Lung microvascular endothelial cell (primary cell): ENCODE data around the gene CDKN1C. TPM values are rescaled to one million over a fixed set of nuclear protein-coding genes. Genes with fewer than 3 reads are reported as not detected.

ENCODE experiments used
- DNase-seq, 2 donors: peaks; one replicate each; pipeline versions ENCODE4 v3.0.0 to v3.0.0-alpha.2; 2010; ENCODE audit warnings: low read depth in 2 of 2
- total RNA-seq: library from RNA; depleted of rRNA; stranded (reverse); fragments of >200 nt; gene quantifications from 2 replicates; pipeline ENCODE4 v1.2.1, GENCODE V29; 2014

Gene CDKN1C
- total RNA-seq, 1 donor from 2014 or later = 119 TPM

DNA sequence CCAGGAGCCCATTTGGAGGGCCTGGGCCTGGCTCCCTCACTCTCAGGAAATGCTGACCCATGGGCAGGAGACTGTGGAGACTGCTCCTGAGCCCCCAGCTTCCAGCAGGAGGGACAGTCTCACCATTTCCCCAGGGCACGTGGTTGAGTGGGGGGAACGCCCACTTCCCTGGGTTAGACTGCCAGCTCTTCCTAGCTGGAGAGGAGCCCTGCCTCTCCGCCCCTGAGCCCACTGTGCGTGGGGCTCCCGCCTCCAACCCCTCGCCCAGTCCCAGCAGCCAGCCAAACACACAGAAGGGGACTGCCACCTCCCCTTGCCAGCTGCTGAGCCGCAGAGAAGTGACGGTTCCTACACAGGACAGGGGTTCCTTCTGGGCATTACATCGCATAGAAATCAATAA lies 37.1 kb downstream of the CDKN1C start:
- DNase-seq = no peak

DNA sequence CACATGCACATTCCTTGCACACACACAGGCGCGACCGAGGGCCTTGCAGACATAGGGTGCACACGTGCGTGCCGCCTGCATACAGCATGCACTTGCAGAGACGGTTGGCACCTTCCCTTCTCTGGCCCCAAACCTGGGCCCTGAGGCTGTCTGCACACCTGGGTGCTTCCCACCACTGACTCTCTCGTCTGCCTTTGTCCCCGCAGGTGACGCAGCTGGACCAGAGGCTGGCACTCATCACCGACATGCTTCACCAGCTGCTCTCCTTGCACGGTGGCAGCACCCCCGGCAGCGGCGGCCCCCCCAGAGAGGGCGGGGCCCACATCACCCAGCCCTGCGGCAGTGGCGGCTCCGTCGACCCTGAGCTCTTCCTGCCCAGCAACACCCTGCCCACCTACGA lies 38.0 kb downstream of the CDKN1C start:
- no peak for DNase-seq

DNA sequence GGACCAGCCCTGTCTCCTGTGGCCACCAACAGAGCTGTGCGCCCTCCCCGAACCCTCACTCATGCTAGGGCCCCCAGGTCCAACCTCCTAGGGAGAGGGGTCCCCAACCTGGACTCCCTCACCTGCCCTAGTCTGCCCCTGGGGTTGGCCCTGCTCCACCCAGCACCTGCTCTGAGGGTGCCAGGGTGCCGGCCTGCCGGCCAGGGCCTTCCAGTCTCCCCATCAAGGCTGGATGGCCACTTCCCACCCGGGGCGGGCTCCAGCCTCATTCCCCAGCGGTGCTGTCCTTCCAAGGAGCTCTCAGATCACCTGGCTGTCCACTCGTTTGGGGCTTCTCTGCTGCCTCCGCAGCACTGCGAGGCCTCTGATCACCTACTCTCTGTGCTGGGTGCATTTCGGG lies 39.1 kb downstream of the CDKN1C start:
- no peak for DNase-seq

DNA sequence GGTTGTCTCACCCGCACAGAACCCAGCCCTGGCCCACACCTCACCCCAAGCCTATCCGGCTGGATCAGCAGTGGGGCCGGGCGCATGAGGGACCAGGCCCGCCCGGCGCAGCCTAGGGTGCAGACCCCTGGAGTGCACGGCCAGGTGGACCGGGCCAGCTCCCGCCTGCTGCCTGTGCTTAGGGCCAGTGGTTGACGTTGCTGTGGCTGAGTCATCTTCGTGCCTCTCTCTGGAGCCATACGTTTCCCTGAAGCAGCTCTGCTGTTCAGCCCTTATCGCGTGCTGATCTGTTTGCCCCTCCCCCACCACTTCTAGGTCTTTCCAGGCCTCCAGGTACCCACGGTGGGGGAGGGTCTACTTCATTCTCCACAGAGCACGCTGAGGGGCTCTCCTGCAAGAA lies 39.5 kb downstream of the CDKN1C start:
- DNase-seq = no peak

DNA sequence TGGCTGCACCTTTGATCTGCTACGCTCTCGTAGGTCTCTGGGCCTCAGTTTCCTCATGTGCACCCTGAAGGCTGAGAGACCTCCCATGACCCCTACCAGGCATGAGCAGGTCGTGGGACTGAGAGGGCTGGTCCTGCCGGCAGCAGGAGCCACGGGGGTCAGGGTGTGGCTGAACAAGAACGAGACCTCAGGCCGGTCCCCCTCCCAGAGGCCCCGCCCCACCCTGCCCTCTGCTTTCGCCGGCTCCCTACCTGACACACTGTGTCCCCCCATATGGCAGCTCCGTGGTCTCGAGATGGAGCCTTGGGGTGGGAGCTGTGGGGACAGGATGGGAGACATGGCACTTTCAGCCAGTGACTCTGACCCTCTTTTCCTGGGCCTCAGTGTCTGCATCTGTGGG lies 40.6 kb downstream of the CDKN1C start:
- DNase-seq = no peak

DNA sequence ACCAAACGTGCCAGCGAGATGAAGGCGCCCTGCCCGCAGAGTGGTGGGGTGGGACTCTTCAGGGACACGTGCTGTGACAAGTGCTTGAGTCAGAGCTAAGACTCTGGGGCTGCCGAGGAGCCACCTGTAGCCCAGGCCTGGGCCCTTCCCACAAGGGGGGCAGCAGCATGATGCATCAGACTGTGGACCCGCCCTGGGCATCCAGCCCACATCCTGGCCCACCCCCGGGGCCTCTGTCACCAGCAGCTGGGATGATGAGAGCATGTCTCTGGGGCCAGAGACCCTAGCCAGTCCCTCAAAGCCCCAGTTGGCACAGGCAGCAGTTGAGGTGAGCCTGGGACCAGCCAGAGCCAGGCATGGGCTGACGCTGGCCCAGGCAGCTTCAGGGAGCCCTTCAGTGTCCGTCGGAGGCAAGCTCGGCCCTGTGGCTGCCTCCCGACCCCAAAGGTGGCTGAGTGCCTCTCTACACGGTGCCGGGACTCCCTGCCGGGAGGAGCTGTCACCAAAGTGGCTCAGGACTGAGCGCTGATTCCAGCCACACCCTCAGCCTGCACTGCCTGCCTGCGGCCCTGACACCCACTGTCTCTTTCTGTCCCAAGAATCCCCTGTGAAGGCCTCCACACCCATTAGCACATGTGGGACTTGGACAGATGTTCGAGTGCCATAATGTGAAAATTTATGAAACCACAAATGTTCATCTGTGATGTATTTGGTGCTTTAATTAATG lies 41.3 kb downstream of the CDKN1C start:
- no peak for DNase-seq

DNA sequence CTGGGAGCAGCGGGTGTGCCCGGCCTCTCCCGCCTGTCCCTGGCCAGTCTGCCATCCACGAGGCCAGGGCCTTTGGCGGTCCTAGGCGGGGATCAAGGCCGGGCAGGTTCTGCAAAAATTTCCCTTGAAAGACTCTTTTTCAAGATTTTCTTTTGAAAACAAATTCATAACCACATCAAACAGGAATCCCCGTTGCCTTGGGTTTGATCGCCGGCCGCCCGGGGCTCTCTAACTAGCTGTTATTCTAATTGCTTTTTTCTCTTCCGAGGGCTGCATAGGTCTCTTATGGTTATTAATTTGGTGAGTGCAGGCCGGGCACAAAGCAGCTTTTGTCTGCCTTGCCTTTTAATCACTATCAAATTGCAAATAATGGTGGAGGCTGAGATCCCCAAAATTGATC lies 42.0 kb downstream of the CDKN1C start:
- no peak for DNase-seq

DNA sequence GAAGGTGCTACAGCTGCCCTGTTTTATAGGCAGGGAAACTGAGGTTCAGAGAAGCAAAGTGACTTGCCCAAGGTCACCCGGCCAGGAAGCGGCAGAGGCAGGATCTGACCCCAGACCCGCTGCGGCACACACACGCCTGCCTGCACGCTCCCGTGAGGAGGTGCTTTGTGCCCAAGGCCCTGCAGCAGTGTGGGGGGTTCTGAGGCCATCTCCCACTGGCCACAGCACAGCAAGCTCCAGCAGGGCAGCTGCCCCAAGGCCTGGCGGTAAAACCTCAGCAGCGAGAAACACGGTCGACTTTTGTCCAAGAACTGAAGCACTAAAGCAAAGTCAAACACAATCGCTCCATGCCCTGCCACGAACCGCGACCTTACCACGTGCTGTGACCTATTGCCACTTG lies 42.7 kb downstream of the CDKN1C start:
- DNase-seq = no peak

DNA sequence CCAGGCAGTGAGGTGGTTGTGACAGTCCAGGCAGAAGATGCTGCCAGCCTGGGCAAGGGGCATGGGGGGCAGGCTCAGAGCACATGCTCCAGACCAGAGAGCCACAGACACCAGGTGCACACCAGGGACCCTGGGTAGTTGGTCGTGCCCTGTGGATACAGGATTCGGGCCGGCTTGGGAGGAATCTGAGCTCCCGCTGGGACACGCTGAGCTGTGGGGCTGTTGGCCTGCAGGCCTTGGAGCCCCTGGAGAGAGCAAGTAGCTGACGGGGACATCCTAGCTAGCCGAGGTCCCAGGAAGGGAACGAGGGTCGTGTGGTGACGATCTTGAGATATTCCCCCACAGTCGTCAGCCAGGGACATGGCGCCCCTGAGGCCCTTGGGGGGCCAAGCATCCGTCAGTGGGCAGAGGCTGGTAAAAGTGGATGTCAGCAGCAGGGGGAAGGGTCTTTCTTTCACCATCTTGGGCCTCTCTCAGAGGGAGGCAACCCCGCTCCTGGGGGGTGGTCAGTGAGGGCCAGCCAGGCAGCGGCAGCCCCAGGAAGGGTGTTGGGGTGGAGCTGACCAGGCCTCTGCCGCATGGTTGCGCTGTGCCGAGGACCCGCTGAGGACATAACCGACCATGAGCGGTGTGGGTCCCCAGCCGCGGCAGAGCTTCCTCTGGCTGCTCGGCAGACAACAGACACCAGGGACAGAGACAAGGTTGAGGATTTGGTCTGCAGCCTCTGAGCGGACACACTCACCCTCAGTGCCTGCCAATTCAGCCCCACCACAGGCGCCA lies 44.0 kb downstream of the CDKN1C start:
- DNase-seq = no peak

DNA sequence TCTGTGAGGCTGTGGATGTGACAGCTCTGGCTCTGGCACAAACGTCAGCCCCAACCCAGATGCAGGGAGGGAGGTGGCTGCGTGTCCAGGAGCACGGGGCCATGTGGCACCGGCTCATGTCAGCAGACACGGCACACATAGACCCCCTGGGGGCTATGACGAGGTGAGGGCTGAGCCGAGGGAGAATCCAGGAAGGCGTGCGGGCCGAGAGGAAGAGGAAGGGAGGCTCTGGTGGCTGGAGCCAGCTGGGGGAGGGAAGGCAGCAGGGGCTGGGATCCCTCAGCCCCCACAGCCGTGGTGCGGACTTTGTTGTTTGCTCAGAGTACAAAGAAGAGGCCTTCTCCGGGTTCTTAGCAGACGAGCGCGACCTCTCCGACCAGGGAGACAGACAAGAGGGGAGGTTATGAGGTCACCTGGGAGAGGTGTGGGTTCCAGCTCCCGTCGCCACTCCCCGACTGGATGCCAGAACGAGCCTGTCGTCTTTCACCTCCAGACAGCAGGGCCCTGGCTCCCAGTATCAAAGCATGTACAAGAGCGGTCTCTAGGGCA lies 46.1 kb downstream of the CDKN1C start:
- DNase-seq = peak in 1 of 2 donors; percentile 29

DNA sequence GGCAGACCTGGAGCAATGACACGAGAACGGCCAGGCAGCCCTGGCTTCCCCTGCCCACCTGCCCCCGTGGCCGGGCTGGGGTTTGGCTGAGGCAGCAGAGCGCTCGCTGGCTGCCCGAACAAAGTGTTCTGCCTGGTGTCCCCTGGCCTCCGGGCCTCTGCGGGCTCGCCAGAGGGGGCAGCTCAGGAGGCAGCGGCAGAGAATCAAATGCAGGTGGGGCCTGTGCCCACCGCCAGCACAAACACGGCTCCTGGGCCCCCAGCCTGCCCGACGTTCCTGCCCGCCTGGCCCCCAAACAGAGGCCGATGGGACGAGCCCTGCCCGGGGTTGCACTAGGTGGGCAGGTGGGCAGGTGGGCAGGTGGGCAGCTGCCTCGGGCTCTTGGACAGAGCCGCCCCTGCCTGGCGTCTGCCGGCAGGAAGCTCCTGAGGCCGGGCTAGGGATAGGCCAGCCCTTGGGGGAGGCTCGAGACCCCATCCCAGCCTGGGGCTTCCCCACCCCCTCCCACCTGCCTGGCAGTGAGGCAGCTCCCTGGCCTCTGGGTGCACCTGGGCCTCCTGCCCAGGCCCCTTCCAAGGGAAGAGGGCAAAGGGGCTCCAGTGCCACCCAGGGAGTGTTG lies 46.8 kb downstream of the CDKN1C start:
- no peak for DNase-seq

DNA sequence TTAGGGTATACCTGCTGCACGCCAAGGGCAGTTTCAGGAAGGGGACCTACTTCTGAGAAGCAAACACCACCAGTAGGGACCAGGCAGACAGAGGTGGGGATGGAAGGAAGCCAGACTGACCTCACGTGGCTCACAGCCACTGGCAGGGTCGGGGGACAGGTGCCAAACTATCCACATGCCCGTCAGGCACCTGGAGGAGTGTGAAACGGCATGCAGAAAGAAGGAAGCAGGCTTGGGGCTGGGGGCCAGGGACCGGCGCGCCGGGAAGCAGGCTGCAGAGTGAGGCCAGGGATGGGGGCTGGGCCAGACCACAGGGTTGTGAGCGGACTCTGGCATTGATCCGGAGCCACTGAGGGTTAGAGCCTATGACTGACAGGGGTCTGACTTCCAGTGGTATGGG lies 47.5 kb downstream of the CDKN1C start:
- no peak for DNase-seq

DNA sequence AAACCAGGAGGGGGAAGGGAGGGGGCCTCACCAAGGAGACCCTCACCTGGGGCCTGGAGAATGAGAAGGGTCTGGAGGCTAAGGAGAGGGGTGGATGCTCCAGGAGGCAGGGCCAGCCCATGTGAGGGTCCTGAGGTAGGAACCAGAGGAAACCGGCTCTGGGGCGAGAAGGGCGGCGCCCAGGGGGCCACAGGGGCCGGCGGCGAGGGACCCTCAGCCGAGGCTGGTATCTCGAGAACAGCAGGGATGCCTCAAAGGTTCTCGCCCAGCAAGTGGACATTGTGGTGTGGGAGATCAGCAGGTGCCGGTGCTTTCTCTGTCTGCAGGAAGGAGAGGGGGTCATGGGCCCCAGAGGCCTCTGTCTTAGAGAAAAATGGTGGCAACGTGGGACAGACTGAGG lies 47.9 kb downstream of the CDKN1C start:
- DNase-seq = no peak

DNA sequence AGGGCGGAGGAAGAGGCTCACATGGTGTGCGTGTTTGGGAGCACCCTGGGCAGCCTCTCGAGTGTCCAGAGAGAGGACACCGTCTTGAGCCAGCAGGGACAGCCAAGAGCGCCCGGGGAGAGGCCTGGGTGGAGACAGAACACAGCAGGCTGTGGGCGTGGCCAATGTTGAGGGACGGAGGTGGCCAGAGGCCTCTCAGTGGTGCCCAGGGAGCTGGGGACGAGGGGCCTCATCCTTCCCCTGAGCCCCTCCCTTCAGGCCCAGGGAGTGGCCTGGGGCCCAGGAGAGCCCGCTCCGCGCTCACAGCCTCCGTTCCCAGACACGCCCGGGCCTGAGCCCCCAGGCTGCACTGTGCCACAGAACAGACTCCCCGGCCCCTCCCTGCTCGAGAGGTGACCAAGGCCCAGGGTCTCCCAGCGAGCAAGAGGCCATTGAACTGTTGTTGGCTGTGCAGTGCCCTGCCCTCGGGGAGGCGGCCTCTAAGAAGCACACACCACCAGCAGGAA lies 48.4 kb downstream of the CDKN1C start:
- DNase-seq = no peak

DNA sequence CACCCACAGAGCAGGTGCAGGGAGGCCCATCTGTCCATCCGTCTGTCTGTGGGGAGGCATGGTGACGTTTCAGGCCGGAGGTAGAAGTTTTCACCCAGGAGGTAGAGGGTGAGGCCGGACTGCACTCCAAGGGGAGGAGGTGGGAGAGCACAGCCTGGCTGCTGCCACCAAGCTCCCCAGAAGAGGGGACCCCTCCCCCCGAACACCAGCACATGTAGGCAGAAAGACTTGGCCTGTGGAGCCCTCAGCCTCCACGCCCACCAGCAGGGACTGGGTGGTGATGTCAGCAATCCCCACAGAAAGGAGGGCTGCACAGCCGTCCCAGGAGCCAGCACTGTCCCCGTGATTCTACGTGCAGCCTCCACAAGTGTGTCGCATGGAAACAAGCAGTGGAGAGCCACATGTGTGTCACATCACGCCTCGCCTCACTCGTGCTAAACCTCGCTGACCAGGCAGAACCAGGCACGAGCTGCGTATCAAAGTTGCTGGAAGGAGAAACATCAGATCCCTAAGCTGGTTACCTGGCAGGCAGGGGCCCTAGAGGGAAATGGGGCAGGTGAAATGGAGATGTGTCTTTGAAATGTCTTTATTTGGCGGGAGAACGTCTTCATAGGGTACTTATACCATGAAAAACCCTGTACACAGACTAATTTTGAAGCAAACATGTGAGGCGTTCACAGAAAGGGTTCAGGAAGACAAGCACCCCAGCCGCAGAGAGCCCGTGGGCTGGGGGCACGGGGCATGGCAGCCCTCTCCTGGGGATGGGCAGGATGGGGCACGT lies 49.1 kb downstream of the CDKN1C start:
- DNase-seq = no peak

DNA sequence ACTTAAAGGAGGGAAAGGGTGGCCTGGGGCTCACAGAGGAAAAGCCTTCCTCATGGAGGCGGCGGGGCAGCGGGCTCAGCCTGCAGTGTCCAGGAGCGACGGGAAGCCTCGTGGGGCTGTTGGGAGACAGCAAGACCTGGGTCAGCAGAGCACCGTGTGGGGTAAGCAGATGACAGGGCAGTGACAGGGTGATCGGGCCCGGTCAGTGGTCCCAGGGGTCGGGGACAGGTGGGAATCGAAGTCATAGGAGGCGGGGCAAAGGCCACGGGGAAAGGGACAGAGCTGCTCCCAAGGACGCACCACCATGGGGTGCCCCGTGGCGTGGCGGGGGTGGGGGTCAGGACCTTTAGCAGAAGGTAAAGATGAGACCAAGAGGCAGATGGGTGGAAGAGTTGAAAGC lies 49.8 kb downstream of the CDKN1C start:
- DNase-seq = no peak

DNA sequence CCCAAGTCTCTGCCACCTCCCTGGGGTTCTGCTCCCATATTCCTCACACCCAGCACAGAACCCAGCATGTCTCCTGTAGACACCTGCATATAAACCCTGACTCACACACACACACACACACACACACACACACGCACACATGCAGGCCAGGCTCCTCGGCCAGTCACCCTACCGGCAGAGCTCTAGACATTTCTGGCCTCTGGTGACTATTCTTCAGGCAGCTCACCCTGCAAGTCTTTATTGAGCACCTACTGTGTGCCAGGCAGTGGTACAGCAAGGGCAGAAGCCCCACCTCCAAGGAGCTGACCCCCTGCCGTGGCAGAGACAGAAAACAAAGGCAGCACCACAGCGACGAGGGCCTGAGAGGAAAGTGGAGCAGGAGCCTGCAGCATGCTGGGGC lies 50.3 kb downstream of the CDKN1C start:
- no peak for DNase-seq

DNA sequence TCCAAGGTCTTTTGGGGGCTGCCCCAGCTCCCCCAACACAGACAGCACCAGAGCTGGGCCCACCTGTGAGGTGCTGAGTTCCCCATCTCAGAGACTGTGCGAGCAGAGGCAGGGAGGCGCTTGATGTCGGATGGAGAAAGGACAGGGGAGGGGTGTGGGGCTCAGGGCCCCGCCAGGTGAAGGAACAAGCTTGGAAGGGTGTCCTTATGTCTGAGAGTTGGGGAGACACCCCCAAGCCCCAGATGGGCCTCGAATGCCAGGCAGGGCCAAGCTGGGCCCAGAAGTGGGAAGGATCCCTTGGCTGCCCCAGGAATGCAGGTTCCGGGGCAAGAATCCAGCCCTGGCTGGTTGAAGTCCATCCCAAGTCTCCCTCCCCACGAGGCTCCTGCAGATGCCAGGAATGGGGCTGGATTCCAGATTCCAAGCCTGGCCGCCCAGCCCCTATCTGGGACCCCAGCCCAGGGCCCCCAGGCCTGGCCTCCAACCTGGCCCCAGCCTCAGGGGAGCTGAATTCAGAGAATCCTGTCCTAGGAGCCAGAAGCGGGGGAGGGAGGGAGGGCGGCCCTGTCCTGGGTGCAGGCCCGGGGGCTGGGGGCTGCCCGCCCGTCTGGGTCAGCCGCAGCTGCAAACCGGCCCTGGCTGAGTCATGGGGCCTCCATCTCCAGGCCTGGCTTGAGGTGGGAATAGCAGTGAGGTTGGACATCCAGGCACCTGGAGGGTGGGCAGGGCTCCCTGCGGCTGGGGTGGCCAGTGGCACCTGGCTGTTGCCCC lies 50.9 kb downstream of the CDKN1C start:
- DNase-seq = no peak

DNA sequence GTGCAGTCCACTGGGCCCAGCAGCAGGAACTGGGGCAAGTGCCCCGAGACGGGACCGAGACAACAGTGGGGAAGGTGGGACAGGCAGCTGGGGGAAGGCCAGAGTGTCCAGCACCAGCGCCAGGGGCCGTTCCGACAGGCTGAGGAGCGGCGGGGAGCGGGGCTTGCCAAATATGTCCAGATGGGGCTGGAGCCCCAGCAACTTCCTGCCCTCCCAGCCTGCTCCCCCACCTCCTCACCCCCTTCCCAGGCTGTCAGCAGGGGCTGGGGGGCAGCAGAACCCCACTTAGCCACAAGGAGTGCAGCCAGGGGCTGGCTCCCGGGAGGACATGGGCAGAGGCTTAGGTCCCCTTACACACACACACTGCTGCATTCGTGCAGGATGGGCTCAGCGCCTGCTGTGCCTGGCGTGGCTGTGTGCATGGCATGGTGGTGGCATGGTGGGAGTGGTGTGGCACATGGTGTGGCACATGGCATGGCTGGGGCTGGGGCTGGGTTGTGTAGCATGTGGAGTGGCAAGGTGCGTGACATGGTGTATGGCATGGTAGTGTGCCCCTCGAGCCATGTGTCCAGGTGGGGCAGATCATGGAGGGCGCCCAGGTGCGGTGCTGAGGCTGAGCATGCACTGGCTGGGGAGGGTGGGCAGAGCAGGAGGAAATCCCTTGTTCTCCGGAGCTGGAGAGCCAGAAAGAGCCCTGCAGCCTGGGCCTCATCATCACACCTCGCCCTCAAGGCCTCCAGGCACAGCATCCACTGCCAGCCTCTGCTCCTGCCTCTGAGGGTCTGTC lies 51.7 kb downstream of the CDKN1C start:
- no peak for DNase-seq
